Superior temporal gyrus (tissue), 1 donor: ENCODE data around the gene LASP1.

Experiments
- DNase-seq: peaks from one replicate; pipeline ENCODE4 v3.0.0-alpha.2; 2016; ENCODE audit errors: extremely low spot score

The LASP1 gene

DNA sequence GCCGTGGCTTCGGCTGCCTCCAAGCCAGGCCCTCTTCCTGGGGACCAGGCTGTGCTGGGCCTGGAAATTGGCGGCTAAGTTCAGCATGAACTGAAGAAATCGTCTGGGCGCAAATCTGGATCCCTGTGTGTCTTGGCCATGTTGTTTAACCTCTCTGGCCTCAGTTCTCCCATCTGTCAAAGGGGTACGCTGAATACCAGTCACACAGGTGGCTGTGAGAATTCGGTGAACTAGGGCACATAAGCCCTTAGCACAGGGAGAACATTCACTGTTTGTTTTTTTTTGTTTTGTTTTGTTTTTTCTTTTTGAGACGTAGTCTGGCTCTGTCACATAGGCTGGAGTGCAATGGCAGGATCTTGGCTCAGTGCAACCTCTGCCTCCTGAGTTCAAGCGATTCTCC, 19.0 kb downstream of the LASP1 start:
- no peak for DNase-seq

- DNase-seq, result no peak
Measured at GRCh38 chr17:38889745-38890409, 20.0 kb downstream of the LASP1 start.

GRCh38 chr17:38890410-38890746, 20.5 kb downstream of the LASP1 start:
- no peak for DNase-seq

GRCh38 chr17:38891441-38891840, 21.6 kb downstream of the LASP1 start:
- no peak for DNase-seq

- no peak for DNase-seq
Measured at GRCh38 chr17:38892083-38892482, 22.2 kb downstream of the LASP1 start.

DNA sequence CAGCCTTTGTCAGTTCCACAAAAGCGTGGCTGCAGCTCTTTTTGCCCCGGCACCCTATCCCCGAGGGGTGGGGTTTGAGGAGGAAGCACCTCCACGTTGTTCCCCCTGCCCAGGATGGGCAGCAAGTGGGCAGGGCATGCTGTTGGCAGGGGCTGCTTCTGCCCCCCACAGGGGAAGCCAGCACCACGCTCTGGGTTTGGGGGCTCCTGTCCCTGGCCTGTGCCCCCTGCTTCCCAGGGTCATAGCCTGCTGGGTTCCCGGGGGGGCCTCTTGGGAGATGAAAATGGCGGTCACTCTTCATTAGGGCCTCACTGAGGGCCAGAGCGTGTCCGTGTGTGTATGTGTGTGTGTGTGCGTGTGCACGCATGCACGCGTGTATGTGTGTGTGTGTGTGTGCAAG, 22.8 kb downstream of the LASP1 start:
- DNase-seq, result no peak

DNA sequence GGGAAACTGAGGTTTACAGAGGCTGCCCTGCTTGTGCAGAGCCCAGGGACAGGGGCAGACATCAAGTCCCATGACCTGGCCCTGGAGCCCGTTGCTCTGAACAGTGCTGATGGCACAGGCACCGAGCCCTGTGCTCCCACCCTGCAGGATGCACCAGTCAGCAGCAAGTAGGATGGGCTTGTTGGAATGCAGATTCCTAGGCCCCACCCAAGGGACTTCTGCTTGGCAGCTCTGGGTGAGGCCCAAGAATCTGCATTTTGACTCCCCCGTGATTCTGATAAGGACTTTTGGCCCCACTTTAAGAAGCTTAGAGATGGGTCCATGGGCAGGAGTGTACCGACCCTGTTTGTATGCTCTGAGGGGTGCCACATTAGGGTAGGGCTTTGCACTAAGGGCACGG, 23.3 kb downstream of the LASP1 start:
- no peak for DNase-seq

DNA sequence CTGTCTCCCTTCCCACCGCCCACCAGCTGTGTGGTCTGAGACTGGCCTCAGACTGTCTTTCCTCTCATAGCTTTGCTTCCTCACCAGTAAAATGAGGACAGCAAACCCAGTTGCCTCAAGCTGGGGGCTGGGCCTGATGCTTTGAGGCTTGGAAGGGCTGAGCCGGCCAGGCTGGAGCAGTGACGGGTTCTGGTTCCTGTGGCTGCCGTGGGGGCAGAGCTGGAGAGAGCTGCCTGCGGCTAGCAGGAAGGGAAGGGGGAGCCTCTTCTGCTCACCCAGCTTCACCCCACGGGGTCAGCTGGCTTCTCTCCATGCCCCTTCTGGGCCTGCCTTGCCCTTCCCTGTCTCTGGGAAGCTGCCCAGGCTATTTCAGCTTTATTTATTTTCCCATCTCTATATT, 23.7 kb downstream of the LASP1 start:
- DNase-seq, result no peak

GRCh38 chr17:38894276-38894675, 24.4 kb downstream of the LASP1 start:
- DNase-seq, result no peak

DNA sequence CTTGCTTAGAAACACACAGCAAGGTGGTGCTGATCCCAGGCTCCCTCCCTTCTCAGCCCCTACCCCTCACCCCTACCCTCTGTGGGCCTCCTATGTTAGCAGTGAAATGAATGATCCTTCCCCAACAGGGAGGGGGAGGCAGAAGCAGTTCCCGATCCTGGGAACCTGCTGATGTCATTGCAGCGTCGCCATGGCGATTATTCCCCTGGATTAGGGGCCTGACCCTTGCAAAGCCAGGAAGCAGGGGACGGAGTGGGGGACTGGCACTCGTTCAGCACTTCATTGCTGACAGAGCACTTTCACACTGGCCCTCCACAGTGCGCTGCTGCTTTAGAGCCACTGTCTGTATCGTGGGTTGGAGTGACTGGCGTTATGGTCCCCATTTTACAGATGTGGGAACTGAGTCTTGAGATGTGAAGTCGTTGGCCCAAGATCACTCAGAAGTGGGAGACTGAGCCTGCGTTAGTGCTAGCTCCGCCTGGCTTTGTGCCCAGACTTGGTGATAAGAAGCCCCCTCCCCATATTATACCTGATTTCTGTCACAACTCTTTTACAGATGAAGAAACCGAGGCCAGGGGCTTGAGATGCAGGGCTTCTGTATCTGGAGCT, 26.6 kb downstream of the LASP1 start:
- DNase-seq, result no peak

DNA sequence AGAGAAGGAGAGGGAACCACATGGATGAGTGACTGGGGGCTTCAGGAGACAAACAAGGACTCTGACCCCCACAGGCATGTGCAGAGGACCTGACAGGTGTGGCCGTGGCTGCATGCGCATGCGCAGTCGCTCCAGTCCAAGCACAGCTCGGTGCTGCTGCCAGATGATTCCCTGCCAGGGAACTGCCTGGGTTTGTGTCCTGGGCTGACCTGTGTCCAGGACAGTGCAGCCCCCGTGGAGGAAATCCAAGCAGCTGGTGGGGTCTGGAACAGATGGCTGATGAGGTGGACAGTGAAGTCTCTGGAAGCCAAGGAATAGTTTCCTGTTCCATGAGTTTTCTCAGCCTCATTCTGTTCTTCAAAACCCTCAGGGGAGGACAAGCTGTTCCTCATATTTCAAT, 27.3 kb downstream of the LASP1 start:
- no peak for DNase-seq

DNA sequence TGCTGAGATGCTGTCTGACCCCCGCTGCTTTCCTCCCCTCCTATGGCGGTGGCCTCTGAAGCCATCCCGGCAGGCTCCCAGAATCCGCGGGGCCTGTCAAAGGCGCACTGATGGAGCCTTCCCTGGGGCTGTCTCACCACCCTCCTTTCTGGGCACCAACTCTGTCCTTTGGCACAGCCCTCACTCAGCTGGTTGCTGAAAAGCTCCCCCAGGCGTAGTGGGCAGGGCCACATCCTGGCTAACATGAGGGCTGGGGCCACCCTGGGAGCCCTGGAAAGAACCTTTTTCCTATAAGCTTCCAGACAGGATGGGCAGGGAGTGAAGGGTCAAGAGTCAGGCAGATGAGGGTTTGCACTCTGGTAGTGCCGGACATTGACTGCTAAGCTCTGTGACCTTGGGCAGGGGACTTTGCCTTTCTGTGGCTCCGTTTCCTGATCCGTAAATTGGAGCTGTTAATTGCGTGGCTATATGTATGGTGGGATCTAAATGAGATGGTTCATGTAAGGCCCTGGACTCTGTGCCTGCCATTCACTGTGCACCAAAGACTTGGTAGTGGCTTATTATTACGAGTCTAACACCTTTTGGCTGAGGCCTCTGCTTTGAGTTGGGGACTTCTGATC, 27.9 kb downstream of the LASP1 start:
- no peak for DNase-seq

DNA sequence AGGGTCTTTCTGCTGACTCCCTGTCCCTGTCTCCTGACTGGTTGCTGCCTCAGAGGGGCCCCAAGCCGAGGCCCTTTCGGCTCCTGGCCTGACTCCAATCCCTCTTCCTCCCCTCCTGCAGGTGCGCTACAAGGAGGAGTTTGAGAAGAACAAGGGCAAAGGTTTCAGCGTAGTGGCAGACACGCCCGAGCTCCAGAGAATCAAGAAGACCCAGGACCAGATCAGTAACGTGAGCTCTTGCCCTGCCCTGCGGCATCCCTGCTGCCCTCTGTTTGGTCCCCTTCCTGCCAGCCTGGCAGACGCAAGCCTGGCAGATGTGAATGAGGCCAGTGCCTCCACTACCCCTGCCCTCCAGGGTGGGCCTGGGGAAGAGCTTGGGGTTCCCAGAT, 28.4 kb downstream of the LASP1 start:
- DNase-seq, result no peak

DNA sequence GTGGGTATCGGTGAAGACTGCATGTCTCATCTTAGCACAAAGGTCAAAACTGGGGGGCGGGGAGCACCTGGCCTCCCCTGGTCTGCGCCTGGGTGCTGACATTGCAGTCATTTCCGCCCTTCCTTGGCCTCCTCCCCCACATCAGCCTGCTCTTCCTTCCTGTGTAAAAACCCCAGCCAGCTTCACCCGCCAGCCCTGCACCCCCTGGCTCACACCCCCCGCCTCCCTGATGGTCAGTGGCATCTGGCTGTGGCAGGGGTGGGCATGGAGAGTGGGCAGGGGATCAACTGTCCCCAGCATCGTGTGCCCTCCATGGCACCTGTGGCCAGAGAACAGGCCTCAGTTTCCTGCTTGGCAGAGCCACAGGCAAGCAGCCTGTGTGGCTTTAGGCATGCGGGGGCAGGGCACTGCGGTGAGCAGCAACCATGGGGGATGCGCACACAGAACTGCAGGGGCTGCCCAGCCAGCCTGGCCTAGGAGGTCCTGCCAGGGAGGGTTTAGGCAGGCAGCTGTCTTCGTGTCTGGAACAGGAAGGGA, 29.0 kb downstream of the LASP1 start:
- no peak for DNase-seq

DNA sequence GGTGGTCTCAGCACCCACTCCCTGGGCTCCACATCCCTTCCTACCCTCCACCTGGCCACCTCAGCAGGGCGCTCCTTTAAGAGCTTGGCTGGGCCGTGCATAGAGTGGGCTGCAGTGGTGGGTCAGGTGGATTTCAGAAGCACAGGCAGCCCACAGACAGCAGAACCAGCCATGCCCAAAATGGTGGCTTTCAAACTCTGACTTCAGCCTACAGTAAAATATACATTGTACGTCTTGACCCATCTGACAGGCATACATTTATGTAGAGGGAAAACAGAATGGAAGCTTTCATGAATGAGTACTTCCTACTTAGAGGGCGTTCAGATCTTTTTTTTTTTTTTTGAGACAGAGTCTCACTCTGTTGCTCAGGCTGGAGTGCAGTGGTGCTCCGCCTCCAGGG, 29.6 kb downstream of the LASP1 start:
- no peak for DNase-seq

DNA sequence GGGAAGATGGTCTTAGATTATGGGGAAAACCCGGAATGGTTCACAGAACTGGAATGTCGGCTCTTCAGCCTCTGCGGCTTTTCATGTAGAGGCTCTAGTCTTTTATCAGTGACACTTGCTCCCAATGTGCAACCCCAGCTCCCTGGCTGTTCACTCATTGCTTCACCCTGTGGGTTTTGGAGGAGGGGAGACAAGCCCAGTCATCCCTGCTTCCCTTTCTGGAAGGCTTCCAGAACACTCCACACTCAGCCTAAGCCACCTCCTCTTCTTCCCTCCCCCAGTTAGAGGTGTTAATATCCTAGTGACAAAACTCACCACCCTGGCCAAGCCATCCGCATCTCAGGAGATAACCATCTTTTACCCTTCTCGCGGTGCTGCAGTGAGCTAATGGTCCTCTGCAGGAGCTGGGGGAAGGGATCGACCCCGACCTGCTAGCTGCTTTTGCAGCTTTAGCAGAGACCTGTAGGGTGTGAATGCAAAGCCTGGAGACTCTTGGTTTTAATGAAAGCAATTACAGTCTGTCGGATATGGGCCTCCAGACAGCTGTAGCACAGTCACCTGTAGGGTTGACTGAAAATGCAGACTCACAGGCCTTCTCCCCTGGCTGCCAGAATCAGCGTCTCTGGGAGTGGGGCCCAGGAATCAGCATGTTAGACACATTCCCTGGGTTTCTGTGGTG, 31.3 kb downstream of the LASP1 start:
- no peak for DNase-seq

DNA sequence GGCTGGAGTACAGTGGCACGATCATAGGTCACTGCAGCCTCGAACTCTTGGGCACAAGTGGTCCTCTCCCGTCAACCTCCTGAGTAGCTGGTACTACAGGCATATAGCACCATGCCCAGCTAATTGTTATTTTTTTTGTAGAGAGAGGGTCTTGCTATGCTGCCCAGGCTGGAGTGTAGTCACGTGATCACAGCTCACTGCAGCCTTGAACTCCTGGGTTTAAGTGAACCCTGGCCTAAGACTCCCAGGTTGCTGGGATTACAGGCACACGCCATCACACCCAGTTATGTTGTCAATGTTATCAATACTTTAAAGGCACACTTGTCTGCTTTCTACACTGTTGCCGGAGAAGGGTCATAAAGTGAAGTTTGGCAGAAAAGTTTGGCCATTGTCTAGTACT, 33.5 kb downstream of the LASP1 start:
- no peak for DNase-seq

DNA sequence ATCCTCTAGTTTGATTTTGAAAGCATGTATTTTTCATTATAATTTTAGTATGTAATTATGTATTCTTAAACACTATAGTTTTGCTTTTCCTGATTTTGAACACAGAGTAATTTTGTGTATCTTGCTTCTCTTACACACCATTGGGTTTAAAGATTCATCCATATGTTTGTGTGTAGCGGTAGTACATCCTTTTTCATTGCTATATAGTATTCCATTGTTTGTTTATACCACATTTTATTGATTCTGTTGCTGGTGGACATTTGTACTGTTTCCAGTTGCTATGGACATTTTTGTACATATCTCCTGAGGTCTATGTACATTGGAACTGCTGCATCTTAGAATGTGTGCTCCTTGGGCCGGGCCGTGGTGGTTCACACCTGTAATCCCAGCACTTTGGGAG, 35.0 kb downstream of the LASP1 start:
- no peak for DNase-seq

GRCh38 chr17:38905375-38905774, 35.5 kb downstream of the LASP1 start:
- no peak for DNase-seq

DNA sequence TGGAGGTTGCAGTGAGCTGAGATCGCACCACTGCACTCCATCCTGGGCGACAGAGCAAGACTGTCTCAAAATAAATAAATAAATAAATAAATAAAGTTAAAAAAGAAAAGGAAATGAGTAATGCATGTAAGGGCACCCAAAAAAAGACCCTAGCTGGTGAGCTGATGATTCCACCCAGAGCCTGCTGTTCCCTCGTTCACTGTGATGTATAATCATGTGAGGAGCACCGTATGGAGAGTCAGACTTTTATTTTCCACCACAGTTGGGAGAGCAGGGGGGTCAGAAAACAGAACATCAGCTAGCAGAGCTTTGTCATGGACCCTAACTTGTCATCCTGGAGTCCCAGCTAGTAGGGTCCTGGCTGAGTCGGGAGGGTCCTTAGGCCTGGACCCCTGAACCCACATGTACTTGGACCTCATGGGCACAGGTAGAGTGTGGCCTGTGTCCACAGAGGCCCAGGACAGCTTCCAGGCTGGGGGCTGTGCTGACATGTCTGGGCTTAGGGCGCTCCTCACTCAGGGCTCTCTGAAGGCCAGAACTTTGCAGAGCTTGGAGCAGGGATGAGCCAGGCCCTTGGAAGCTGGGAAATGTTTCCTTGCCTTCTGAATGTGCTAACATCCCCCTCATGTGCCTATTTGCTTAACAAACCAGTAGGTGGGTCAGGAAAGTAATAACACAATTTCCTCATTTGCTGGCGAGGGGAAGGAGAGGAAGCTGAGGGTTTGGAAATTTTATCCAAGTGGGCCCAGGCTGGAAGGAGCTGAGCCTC, 36.8 kb downstream of the LASP1 start:
- DNase-seq, result no peak

GRCh38 chr17:38907930-38908675, 38.2 kb downstream of the LASP1 start:
- no peak for DNase-seq
